MCF 10A (cell line): Measurements from ENCODE around the gene AATK. TPM values are rescaled to one million over a fixed set of nuclear protein-coding genes. Genes with fewer than 3 reads are reported as not detected.
"Not testable (repeated sequence)": the region's sequence is repeated elsewhere in the genome, so short reads cannot be mapped to it uniquely, and the experiment has no call there.

Experiments used
- BruUV-seq: library from RNA; stranded (reverse); fragments of 400-500 nt; replicated peaks from 2 replicates; lab custom pipeline; 2021; lab: Mats Ljungman, UMichigan
- CTCF ChIA-PET: fragments of 300-600 bp; sonication (Branson Sonifier 250); formaldehyde crosslinking; extraction: SDS; loops from one replicate; lab custom pipeline; 2021; ENCODE audit warnings: antibody characterized with exemption, inconsistent platforms; lab: Yijun Ruan, JAX
- POLR2A ChIA-PET: fragments of 300-600, 350-650 bp; sonication (Branson Sonifier 250); formaldehyde crosslinking; extraction: SDS; loops from one replicate; lab custom pipeline; 2020; ENCODE audit warnings: antibody characterized with exemption, inconsistent platforms; lab: Yijun Ruan, JAX
- DNase-seq: peaks from one replicate; pipeline ENCODE4 v3.0.0-alpha.2; 2018; ENCODE audit not compliant: unreplicated experiment
- H3K27ac Mint-ChIP-seq: one replicate; pipeline ENCODE4 v1.8.0; 2022; ENCODE audit warnings: mild to moderate bottlenecking, low read depth, mixed read lengths; ENCODE audit not compliant: unreplicated experiment
- H3K27me3 Mint-ChIP-seq: one replicate; pipeline ENCODE4 v1.8.0; 2022; ENCODE audit warnings: mixed read lengths; ENCODE audit not compliant: insufficient read depth, unreplicated experiment
- H3K36me3 Mint-ChIP-seq: one replicate; pipeline ENCODE4 v1.8.0; 2022; ENCODE audit warnings: mild to moderate bottlenecking, moderate library complexity, mixed read lengths; ENCODE audit not compliant: insufficient read depth, unreplicated experiment
- H3K4me1 Mint-ChIP-seq: one replicate; pipeline ENCODE4 v1.8.0; 2022; ENCODE audit warnings: mixed read lengths; ENCODE audit not compliant: insufficient read depth, unreplicated experiment
- H3K4me3 Mint-ChIP-seq: one replicate; pipeline ENCODE4 v1.8.0; 2022; ENCODE audit warnings: mild to moderate bottlenecking, moderate library complexity, mixed read lengths; ENCODE audit not compliant: unreplicated experiment
- H3K9me3 Mint-ChIP-seq: one replicate; pipeline ENCODE4 v1.8.0; 2022; ENCODE audit warnings: mixed read lengths; ENCODE audit not compliant: unreplicated experiment
- intact Hi-C: fragments of 100-400 bp; cut with micrococcal nuclease; formaldehyde crosslinking; loops from 2 replicates; pipeline ENCODE4 v1.14.1; 2022
- total RNA-seq: library from RNA; stranded (reverse); gene quantifications from 2 replicates; pipeline ENCODE4 v1.2.3, GENCODE V29; 2022
- TF ChIP-seq, protein P1 (sequence below): fragments of 200-600 bp; IDR thresholded peaks from one replicate; pipeline ENCODE4 v1.8.0; 2022; ENCODE audit warnings: antibody characterized with exemption, mild to moderate bottlenecking; ENCODE audit not compliant: unreplicated experiment

AATK gene
- total RNA-seq, 1 experiment from 2014 or later: 1.4 TPM

DNA sequence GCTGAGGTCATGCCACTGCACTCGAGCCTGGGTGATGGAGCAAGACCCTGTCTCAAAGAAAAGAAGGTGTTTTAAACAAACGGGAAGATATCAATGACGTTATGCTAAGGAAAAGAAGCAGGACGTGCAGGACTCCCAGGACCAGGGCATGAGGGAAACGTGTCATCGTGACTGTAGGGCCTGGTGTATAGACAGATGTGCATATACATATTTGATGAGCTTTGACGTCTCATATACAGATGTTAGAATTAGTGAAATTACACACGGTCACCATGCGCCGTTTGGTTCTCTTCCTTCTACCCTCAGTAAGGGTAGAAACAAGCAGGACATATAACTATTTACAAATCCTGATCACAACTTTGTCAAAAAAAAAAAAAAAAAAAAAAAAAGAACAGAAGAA is 18.3 kb downstream of the AATK start:
- ChIA-PET CTCF (no interaction called here), POLR2A (no interaction called here)
- TF ChIP-seq, protein P1, sequence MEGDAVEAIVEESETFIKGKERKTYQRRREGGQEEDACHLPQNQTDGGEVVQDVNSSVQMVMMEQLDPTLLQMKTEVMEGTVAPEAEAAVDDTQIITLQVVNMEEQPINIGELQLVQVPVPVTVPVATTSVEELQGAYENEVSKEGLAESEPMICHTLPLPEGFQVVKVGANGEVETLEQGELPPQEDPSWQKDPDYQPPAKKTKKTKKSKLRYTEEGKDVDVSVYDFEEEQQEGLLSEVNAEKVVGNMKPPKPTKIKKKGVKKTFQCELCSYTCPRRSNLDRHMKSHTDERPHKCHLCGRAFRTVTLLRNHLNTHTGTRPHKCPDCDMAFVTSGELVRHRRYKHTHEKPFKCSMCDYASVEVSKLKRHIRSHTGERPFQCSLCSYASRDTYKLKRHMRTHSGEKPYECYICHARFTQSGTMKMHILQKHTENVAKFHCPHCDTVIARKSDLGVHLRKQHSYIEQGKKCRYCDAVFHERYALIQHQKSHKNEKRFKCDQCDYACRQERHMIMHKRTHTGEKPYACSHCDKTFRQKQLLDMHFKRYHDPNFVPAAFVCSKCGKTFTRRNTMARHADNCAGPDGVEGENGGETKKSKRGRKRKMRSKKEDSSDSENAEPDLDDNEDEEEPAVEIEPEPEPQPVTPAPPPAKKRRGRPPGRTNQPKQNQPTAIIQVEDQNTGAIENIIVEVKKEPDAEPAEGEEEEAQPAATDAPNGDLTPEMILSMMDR: no peak
- Mint-ChIP-seq H3K4me3 (no peak overlapping the region), H3K27ac (no peak overlapping the region), H3K27me3 (peaks cover 15% of the 10 kb centered on the region), H3K36me3 (no peaks in the 10 kb centered on the region), H3K4me1 (no peaks in the 10 kb centered on the region), H3K9me3 (no peaks in the 10 kb centered on the region)
- DNase-seq: no peak
- BruUV-seq: no TSS peak
- intact Hi-C loops: no loop called here

GRCh38 chr17:81146208-81146607 is 19.8 kb downstream of the AATK start:
- H3K4me3 Mint-ChIP-seq, H3K4me1 Mint-ChIP-seq, intact Hi-C loops, H3K9me3 Mint-ChIP-seq, H3K36me3 Mint-ChIP-seq, H3K27ac Mint-ChIP-seq, BruUV-seq, POLR2A ChIA-PET, DNase-seq: not testable (repeated sequence)
- H3K27me3 Mint-ChIP-seq: peaks cover 15% of the 10 kb centered on the region
- CTCF ChIA-PET: interaction anchor here (0.7 kb wide), 1 partner anchor 54 kb away, joined by 3 read pairs; no protein-coding TSS in a partner anchor

DNA sequence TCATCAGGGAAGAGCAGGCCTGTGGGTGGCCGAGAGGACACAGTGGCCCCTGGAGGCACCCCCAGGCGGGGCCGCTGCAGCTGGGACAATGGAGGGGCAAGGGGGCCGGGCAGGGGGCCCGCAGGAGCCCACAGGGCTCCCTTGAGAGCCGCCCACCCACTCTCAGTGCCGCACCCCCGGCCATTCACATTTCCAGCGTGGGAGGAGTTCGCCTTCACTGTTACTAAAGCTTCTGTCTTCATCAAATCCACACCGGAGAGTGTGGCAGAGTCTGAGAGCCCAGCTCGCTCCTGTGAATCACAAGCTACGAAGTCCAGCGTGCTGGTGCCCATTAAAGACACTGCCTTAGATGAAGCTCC is 21.6 kb downstream of the AATK start:
- ChIA-PET POLR2A (interaction anchor here (1.2 kb wide), 1 partner anchor 10 kb away, joined by 4 read pairs; no protein-coding TSS in a partner anchor), CTCF (interaction anchor here (1.0 to 1.7 kb wide), 2 partner anchors 56 to 341 kb away, joined by 4 to 7 read pairs; no protein-coding TSS in a partner anchor)
- BruUV-seq: no TSS peak

GRCh38 chr17:81143717-81144422 is 22.2 kb downstream of the AATK start:
- ChIA-PET CTCF (interaction anchor here (0.6 to 1.7 kb wide), 6 partner anchors 9 to 341 kb away, joined by 3 to 7 read pairs (median 4); no protein-coding TSS in a partner anchor), POLR2A (interaction anchor here (1.2 kb wide), 1 partner anchor 9 kb away, joined by 4 read pairs; no protein-coding TSS in a partner anchor)
- DNase-seq: no peak
- no peak overlapping the region for H3K27ac Mint-ChIP-seq
- intact Hi-C loops: loop anchor here (2.0 kb wide), 3 partner anchors 57 to 339 kb away; no protein-coding TSS in a partner anchor
- no peaks in the 10 kb centered on the region for H3K36me3 Mint-ChIP-seq
- no peaks in the 10 kb centered on the region for H3K27me3 Mint-ChIP-seq
- H3K4me3 Mint-ChIP-seq: no peak overlapping the region
- no peaks in the 10 kb centered on the region for H3K9me3 Mint-ChIP-seq
- BruUV-seq: no TSS peak
- H3K4me1 Mint-ChIP-seq: no peaks in the 10 kb centered on the region
- TF ChIP-seq, protein P1: no peak

More for the DNA sequence above, 21.6 kb downstream of the AATK start:
- intact Hi-C loops: no loop called here
- Mint-ChIP-seq H3K36me3 (no peaks in the 10 kb centered on the region), H3K4me1 (no peaks in the 10 kb centered on the region), H3K27me3 (peaks cover 1% of the 10 kb centered on the region), H3K4me3 (no peak overlapping the region), H3K27ac (no peak overlapping the region), H3K9me3 (no peaks in the 10 kb centered on the region)
- DNase-seq: no peak
- TF ChIP-seq, protein P1: no peak
